Measurements from ENCODE around the gene PPP3R1. TPM values are rescaled to one million over a fixed set of nuclear protein-coding genes. Genes with fewer than 3 reads are reported as not detected.

PPP3R1 gene
- total and polyA plus RNA-seq, 2 of the 8 experiments (the other 6 are each of a cell fraction or from before 2014, with no cell fraction given) = 9.3 to 85.1 TPM

- Histone ChIP-seq H2AFZ (ENCODE audit: low read length) (no peak overlapping the region), H4K91ac (replicated peaks; ENCODE audit: insufficient read length, low read length) (no peak overlapping the region), H3K4me1 (replicated peaks in 1 of 4; ENCODE audit: control insufficient read depth in 3 of 4, insufficient read depth in 4 of 4, low read length in 3 of 4) (no peaks in the 10 kb centered on the region; a peak in 1 of 7 replicates), H3K23ac (ENCODE audit: insufficient read length) (no peak overlapping the region), H2BK5ac (ENCODE audit: low read depth, low read length) (no peak overlapping the region), H3K79me1 (ENCODE audit: low read depth, low read length) (no peaks in the 10 kb centered on the region), H2AK5ac (ENCODE audit: low read depth, low read length) (no peak overlapping the region), H2BK15ac (ENCODE audit: low read length) (no peak overlapping the region), H4K5ac (ENCODE audit: insufficient read length, low read depth, low read length) (no peak overlapping the region), H3K9me3 (ENCODE audit: insufficient read depth in 2 of 2, low read depth in 1 of 2, low read length in 1 of 2) (no peaks in the 10 kb centered on the region), H2BK20ac (ENCODE audit: low read length) (no peak overlapping the region), H2BK120ac (replicated peaks; ENCODE audit: low read depth, low read length) (no peak overlapping the region), H3K14ac (ENCODE audit: insufficient read length) (no peak overlapping the region), H3K23me2 (ENCODE audit: low read depth, low read length) (no peaks in the 10 kb centered on the region), H3K27me3 (replicated peaks in 1 of 4; ENCODE audit: control insufficient read depth in 3 of 4, extremely low read depth in 1 of 4, insufficient read depth in 3 of 4, low read length in 3 of 4) (no peaks in the 10 kb centered on the region), H3K36me3 (ENCODE audit: control insufficient read depth in 2 of 4, insufficient read depth in 4 of 4, low read length in 3 of 4) (peaks cover 4 to 46% (median 13%) of the 10 kb centered on the region in 4 experiments; a peak in 6 of 8 replicates), H3K56ac (replicated peaks; ENCODE audit: insufficient read length, low read depth, low read length) (no peak overlapping the region), H3K27ac (ENCODE audit: low read depth, low read length) (no peak overlapping the region), H4K8ac (ENCODE audit: extremely low read depth, insufficient read depth, low read length) (no peak overlapping the region), H3K4me2 (ENCODE audit: insufficient read depth in 1 of 2, low read depth in 2 of 2, low read length in 2 of 2) (no peak overlapping the region), H3K4me3 (ENCODE audit: extremely low read depth in 1 of 4, insufficient read depth in 2 of 4, low read depth in 3 of 4, low read length in 4 of 4) (no peak overlapping the region), H3K4ac (replicated peaks; ENCODE audit: insufficient read length, low read depth, low read length) (no peak overlapping the region), H3K9ac (replicated peaks in 1 of 4; ENCODE audit: extremely low read depth in 1 of 4, low read depth in 3 of 4, low read length in 3 of 4) (no peak overlapping the region), H3K79me2 (ENCODE audit: control insufficient read depth in 1 of 2, insufficient read depth in 2 of 2, low read length in 2 of 2) (no peaks in the 10 kb centered on the region), H3K18ac (ENCODE audit: extremely low read depth, low read length) (no peak overlapping the region), H2BK12ac (ENCODE audit: low read depth, low read length) (no peak overlapping the region), H4K20me1 (replicated peaks in 1 of 2; ENCODE audit: control insufficient read depth in 1 of 2, insufficient read depth in 2 of 2, low read length in 2 of 2) (peaks cover 2% of the 10 kb centered on the region in 2 experiments)
- FAIRE-seq (no peak), DNase-seq (ENCODE audit: low read depth in 1 of 2, low spot score in 2 of 2) (no peak)
- ChIA-PET POLR2A (ENCODE audit: partially characterized antibody) (interaction anchor here (0.6 to 3.0 kb wide), 8 partner anchors 9 to 80 kb away, joined by 3 to 12 read pairs (median 6); partner anchors contain the start of gene PNO1), CTCF (ENCODE audit: partially characterized antibody) (interaction anchor here (0.7 to 1.6 kb wide), 5 partner anchors 9 to 116 kb away, joined by 3 to 9 read pairs (median 3); no protein-coding TSS in a partner anchor)
- 39% methylated on average over 2 of the region's 2 CpGs; no CpG with 5 or more reads in 1 of the 2 experiments for WGBS, 2 experiments (ENCODE audit: extremely low coverage in 1 of 2, insufficient coverage in 1 of 2, insufficient read length in 1 of 2, insufficient replicate concordance in 2 of 2, low coverage in 1 of 2, low lambda C conversion rate in 2 of 2, missing lambda C conversion rate in 1 of 2)
- TF ChIP-seq EGR1 (IDR thresholded peaks at IDR 0.05; ENCODE audit: borderline replicate concordance, low read depth, low read length) (no peak), CHD1 (IDR thresholded peaks at IDR 0.05; ENCODE audit: low read depth, low read length) (no peak), CTCF (IDR thresholded peaks at IDR 0.05; ENCODE audit: control extremely low read depth in 1 of 3, insufficient read depth in 1 of 3, low read depth in 1 of 3, low read length in 3 of 3) (no peak), BRCA1 (IDR thresholded peaks at IDR 0.05; ENCODE audit: low read depth, low read length) (no peak), JUND (IDR thresholded peaks at IDR 0.05; ENCODE audit: low read length) (no peak), TCF12 (IDR thresholded peaks at IDR 0.05; ENCODE audit: low read depth, low read length) (no peak), RXRA (IDR thresholded peaks at IDR 0.05; ENCODE audit: insufficient read depth, low read depth, low read length) (no peak), RBBP5 (IDR thresholded peaks at IDR 0.05; ENCODE audit: borderline replicate concordance, low read depth, low read length) (no peak)
Measured at GRCh38 chr2:68177541-68177940, 74.8 kb downstream of the PPP3R1 start.

Data from H1 (cell line).